GM19035 (cell line): ENCODE results near the gene MAD2L1.
"Not testable (repeated sequence)": the region's sequence is repeated elsewhere in the genome, so short reads cannot be mapped to it uniquely, and the experiment has no call there.

Source experiments
- ATAC-seq: cut with Tn5 transposase; IDR thresholded peaks from one replicate; pipeline ENCODE4 v1.9.1; 2021; ENCODE audit not compliant: unreplicated experiment

MAD2L1 gene

DNA sequence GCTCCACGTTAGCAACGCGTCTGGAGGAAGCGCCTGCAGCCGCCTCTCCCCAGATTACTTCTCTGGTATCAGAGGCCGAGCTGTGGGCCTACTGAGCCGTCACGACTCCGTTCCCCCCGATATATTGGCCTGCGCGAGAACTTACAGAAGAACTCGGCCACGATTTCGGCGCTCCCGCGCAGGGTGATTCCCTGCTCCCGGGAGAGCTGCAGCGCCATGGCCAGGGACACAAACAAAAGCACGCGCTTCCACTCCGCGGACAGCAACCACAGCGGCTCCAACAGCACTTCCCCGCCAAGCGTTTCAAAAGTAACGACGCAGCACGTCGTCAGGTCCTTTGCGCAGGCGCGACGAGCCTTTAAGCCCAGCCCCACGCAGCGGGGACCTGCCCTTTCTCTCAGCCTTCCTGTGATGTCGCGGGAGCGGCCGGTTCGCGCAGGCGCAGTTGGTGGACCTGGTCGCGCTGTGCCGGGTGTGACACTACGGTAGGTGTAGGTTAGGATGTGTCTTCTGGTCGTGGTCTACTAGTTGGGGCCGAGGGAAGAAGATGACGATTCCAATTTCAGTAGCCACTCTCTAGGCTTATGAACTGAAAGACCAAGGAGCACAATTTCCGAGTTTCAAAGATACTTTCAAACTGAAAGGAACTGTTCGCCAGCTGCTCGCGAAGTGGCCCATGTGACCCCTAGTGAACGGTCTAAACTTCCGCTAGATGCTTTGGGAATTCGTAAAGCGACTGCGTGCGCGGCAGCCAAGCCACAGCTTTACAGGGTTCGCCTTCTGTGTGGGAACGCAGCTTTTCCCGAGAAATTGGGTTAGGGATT, at the start of gene MAD2L1:
TSS of gene MAD2L1 (minus strand) at position 332 of the 824 bp plus-strand sequence. CDS start at position 218, 114 bp downstream.
- ATAC-seq: peak; percentile 94

DNA sequence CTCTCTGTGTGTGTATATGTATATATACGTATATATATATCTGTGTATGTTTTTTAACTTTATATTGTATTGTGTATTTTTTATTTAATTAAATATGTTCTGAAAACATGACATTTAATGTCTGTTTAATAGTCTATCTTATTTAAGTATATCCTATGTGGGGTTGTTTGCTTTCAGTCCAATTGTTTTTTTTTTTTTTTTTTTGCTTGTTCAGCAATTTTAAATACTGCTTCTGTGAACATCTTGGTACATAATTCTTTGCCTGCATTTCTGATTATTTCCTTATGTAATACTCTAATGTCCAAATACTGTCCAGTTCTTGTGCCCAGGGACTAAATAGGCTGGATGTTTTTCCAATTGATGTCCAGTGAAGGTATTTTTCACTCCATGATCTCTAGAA, 45.1 kb upstream of the MAD2L1 start:
- ATAC-seq: no peak

DNA sequence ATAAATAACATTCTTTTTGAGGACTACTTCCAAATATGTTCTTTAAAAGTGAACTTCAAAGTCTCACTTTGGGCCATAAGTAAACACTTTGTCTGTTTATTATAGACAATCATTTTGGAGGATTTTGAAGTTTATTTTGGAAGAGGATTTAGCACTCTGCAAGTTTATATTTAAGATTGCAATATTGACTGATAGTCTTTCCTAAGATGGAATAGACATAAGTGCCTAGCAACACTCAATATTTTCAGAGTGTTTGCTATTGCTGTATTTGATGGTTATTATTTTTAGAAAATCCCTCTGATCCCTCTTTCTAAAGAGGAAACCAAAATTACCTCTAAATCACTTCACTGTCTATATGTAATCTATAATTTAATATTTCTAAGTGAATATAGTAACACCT, 42.8 kb upstream of the MAD2L1 start:
- ATAC-seq: no peak

DNA sequence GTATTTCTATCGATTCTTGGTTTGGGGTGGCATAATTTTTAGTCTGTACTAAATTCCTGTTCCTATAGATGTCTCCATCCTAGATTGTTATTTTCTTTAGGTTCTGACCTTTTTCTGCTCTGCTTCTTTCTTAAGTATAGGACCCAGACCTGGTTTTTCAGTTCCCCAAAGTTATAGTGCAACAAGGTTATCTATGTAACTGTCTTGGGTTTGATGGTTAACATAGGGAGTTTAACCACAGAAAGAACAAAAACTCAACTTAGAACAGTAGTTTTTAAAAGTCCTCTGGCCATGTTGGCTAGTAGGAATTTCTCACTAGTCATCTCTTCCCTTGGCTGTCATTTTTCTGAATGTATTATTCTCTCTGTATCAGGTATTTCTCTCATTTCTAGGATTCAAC, 38.8 kb upstream of the MAD2L1 start:
- no peak for ATAC-seq

- ATAC-seq: no peak
These were observed 30.1 kb upstream of the MAD2L1 start for GRCh38 chr4:120096508-120097297.

DNA sequence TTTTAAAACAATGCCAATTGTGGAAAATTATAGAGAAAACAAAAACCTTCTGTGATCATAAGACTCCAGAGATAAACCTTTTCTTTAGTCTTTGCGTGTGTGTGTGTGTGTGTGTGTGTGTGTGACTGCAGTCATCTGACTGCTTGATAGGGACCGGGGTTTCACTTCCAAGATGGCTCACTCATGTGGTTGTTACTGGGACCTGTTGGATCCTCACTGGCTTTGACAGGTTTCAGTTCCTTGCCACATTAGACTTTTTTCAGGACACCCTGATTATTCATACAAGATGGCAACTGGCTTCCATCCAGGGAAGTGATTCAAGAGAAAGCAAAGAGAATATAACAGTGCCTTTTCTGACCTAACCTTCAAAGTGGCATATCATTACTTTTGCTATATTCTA, 21.9 kb upstream of the MAD2L1 start:
- no peak for ATAC-seq

GRCh38 chr4:120088066-120088465, 21.4 kb upstream of the MAD2L1 start:
- not testable (repeated sequence) for ATAC-seq

DNA sequence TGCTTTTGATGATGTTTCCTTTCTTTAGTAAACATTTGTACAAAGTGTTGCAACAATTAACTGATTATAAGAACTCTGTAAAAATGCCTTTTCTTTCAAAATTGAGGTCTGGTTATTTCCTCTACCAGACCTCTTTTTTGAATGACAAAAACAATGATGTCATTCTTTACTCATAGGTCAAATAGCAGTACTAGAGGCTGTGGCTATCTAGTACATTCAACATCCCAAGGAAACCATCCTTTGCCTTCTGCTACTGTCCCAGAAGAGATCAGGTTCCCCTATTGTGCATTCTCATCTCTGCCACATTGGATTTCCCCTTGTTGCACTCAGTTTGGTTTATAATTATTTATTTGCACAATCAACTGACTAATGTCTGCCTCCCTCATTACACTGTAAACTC, 19.1 kb upstream of the MAD2L1 start:
- ATAC-seq: peak; percentile 74

DNA sequence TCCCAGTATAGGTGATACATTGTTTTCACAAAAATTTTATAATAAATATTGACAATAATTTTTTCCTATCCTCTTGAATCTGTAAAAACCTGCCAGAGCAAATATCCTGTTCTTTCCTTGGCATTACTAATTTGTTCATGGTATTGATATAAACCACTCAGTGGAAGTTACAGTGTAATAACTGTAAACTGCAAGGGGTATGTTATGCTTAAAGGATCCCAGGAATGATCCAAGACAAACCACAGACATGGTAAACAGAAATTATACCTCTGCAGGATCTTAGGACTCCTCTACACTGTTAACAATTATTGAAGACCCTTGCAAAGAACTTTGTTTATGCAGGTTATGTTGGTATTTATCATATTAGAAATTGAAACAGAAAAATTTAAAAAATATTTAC, 17.7 kb upstream of the MAD2L1 start:
- ATAC-seq: no peak

DNA sequence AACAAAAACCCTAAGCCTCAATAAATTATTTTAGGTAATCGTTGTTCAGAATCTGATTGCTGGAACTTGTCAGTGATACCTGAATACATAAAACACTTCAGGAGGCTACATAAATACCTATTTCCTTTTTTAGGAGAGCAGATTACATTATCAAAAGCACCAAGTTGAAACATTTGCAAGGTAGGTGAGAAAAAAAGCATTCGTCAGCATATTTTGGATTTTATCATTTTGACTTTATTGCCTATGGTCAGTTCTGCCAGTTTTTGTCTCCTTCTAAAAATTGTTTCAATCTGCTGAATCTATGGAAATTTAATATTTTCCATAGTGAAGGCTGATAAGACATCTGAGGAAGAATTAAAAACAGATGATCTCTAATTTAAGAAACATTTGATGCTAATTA, 16.5 kb upstream of the MAD2L1 start:
- no peak for ATAC-seq

- no peak for ATAC-seq
These were observed 15.6 kb upstream of the MAD2L1 start for GRCh38 chr4:120082251-120082650.

DNA sequence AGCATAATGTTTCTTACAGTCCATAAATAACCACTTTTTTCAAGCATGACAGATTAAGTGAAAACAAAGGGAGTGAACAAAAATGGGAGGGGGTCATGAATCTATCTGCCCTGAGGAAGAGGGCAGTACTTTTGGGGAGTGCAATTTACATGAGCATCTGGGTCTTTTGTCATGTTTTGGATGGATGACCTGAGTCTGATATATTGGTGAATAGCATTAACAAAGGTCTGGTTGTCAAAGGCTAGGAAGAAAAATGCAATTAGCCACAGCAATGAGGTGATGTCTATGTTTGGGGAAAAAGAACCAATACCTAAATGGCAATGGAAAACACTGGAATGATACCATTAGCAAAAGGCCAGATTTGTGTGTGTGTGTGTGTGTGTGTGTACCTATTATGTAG, 15.1 kb upstream of the MAD2L1 start:
- ATAC-seq: no peak

GRCh38 chr4:120080533-120080932, 13.9 kb upstream of the MAD2L1 start:
- ATAC-seq: no peak

DNA sequence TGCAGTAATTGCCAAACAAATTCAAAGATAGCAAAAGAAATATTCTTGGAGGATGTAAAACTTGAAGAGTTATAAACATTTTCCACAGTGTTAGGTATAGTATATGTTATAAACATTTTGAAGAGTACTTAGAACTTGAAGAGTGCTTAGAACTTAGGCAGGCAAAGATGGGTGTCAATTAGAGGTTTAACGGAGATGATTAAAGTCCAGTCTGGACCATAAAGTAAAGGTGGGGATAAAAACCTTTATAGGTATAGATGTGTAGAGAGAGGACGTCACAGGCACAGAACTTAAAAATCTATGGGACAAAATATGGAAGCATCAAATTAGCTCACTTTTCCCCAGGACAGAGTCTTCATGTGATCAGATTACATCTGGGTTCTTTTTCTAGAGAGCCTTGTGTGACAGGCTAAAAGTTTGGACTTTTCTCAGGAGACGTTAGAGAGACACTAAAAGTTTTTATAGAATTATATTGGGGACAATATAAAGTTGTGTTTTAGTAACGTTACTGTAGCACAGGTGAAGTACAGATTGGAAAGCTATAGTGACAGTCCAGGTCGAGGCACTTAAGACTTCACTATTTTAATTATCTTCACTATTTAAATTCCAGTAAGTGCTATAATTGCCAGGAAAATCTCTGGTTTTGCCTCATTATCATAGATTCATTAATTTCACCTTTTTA, 13.3 kb upstream of the MAD2L1 start:
- ATAC-seq: no peak

- ATAC-seq: no peak
These were observed 11.6 kb upstream of the MAD2L1 start for GRCh38 chr4:120078216-120078615.

- ATAC-seq: no peak
These were observed 4.6 kb upstream of the MAD2L1 start for GRCh38 chr4:120071192-120071795.

DNA sequence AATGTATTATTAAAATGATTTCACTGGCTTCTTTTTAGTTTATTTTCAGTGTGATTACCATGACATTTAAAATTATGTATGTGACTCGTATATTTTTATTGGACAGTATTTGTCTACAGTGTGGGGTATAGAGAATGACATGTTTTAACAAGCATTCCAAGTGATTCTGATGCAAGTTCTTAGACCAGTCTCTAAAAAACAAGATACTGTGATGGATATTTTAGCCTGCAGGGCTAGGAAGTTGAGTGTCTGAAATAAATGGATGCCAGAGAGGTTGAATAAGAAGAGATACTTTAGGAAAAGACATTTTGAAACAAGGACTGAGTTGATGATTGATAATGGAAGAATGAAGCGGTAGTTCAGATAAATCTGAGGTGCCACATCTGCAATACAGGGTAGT, 3.5 kb upstream of the MAD2L1 start:
- no peak for ATAC-seq

DNA sequence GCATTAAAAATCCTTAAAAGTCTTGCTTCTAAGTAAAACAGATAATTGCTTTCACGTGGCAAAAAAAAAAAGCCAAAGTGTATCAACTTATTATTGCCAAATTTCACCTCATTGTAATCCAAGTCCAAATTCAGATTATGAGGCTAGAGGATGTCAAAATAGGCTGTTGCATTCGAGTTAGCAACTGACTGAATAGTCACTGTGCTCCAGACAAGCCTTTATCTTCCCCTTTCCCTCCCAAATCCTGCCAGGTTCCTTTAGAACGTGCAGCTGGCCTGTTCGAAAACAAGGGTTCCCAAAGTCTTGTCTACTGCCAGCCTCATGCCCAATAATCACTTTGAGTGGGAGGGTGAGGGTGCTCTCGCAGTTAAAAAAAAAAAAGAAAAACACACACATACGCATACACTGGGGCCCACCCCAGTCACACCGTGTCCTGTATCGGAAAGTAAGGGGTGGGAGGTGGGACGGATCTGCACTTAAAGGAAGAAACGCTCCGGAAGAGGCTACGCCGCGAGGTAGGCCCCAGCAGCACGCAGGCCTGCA, 603 bp downstream of the MAD2L1 start:
- ATAC-seq: no peak

DNA sequence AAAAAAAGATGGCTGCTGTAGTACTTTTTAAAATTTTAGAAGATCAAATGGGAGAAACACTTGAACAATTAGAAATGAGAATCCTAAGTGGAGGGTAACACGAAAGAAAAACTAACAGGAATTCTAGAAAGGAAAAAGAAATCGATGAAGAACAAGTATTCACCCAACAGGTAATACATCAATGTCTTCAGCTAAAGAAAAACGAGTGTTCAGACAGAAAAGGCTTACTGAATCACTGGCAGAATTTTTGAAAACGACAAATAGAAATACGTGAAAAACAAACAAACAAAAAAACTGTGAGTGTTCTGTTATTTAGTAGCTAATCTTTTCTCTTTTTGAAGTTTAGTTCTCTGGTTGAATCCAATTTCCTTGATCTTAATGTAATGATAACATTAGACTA, 1.8 kb downstream of the MAD2L1 start:
- no peak for ATAC-seq

DNA sequence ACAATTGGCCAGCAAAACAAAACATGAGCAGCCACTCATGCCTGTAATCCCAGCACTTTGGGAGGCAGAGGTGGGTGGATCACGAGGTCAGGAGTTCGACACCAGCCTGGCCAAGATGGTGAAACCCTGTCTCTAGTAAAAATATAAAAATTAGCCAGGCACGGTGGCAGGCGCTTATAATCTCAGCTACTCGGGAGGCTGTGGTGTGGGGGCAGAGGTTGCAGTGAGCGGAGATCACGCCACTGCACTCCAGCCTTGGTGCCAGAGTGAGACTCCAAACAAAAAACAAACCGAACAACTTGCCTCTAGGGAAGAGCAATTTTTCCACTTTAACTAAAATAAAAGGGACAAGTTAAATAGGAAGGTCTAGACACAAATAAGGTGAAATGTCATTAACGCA, 2.9 kb downstream of the MAD2L1 start:
- ATAC-seq: not testable (repeated sequence)

DNA sequence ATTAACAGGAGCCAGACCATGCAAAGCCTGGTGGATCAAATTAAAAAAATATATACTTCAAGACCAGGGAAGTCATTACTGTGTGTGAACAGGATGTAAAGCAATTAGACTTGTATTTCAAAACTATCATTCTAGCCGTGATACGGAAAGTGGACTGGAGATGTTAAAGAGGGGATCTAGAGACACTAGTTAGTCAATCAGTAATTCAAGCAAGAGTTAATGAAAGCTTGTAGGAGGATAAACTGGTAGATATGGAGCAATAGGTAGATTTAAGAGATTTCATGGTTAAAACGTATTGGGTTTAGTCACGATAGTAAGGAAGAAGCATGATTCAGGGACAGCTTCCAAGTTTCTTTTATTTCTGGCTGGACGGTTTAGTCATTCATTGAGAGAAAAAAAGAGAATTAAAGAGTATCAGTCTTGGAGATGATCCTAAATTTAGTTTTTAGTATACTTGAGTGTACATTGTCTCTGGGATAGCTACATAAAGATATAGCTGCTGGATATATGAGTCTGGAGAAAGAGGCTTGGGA, 3.9 kb downstream of the MAD2L1 start:
- ATAC-seq: no peak
